ENCODE results near the gene CAPSL.

GRCh38 chr5:35954175-35954574 lies 15.8 kb upstream of the CAPSL start:
- TF ChIP-seq, protein P1, sequence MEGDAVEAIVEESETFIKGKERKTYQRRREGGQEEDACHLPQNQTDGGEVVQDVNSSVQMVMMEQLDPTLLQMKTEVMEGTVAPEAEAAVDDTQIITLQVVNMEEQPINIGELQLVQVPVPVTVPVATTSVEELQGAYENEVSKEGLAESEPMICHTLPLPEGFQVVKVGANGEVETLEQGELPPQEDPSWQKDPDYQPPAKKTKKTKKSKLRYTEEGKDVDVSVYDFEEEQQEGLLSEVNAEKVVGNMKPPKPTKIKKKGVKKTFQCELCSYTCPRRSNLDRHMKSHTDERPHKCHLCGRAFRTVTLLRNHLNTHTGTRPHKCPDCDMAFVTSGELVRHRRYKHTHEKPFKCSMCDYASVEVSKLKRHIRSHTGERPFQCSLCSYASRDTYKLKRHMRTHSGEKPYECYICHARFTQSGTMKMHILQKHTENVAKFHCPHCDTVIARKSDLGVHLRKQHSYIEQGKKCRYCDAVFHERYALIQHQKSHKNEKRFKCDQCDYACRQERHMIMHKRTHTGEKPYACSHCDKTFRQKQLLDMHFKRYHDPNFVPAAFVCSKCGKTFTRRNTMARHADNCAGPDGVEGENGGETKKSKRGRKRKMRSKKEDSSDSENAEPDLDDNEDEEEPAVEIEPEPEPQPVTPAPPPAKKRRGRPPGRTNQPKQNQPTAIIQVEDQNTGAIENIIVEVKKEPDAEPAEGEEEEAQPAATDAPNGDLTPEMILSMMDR (IDR thresholded peaks at IDR 0.05): no peak
- no peak for TF ChIP-seq POLR2A (IDR thresholded peaks at IDR 0.05)

All from esophagus squamous epithelium (tissue), 4 donors.